ENCODE results near the gene SAP30L. TPM values are rescaled to one million over a fixed set of nuclear protein-coding genes. Genes with fewer than 3 reads are reported as not detected.

SAP30L gene
- total RNA-seq, 1 experiment from 2014 or later: 54.6 TPM

DNA sequence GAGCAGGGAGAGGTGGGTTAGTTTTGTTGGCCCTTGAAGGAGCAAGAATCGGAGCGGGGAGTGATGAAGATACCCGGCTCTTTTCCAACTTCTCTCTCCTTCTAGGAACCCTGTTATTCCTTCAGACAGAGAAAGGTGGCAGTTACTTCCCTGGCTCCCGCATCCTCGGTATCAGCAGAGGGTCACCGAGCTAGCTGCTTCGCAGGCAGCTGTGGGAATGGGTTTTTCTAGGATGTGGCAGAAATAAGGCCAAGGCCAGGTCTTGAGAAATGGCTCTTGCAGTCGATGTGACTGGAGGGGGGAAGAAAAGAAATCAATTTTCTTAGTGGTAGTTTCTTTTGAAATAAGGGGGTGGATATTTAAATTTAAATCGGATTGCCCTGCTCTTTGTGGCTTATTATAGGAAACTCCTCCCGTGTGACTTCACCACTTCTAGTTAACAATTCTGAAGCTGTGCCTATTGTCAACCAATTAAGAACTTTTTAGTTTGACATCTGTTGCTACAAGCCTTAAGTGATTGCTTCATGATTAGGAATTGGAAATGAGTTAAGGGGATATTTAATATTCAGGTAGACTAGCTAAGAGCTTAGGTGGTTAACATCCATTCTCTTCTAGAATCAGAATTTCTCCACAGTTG, 1.4 kb downstream of the SAP30L start:
- CTCF ChIA-PET: no interaction called here
- H3K27me3 ChIP-seq (ENCODE audit: control insufficient read depth, insufficient read depth, low read length): no peaks in the 10 kb centered on the region
- POLR2A ChIA-PET: no interaction called here
- peaks cover 8% of the 10 kb centered on the region for H3K4me1 ChIP-seq (ENCODE audit: control insufficient read depth, insufficient read depth, low read length)
- intact Hi-C loops (cut with micrococcal nuclease; ENCODE audit: unreplicated experiment) (no loop called here), in situ Hi-C loops (cut with HindIII; ENCODE audit: low pct_unique_long_range_greater_than_20kb, low sequenced_read_pairs) (no loop called here)
- peak overlapping the region; percentile 11 for H3K27ac ChIP-seq (ENCODE audit: low read length)
- TF ChIP-seq SIN3A (IDR thresholded peaks at IDR 0.05; ENCODE audit: borderline replicate concordance, insufficient read depth, low read depth, low read length): no peak
- TF ChIP-seq, protein P1, sequence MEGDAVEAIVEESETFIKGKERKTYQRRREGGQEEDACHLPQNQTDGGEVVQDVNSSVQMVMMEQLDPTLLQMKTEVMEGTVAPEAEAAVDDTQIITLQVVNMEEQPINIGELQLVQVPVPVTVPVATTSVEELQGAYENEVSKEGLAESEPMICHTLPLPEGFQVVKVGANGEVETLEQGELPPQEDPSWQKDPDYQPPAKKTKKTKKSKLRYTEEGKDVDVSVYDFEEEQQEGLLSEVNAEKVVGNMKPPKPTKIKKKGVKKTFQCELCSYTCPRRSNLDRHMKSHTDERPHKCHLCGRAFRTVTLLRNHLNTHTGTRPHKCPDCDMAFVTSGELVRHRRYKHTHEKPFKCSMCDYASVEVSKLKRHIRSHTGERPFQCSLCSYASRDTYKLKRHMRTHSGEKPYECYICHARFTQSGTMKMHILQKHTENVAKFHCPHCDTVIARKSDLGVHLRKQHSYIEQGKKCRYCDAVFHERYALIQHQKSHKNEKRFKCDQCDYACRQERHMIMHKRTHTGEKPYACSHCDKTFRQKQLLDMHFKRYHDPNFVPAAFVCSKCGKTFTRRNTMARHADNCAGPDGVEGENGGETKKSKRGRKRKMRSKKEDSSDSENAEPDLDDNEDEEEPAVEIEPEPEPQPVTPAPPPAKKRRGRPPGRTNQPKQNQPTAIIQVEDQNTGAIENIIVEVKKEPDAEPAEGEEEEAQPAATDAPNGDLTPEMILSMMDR (IDR thresholded peaks at IDR 0.05): no peak
- no peak for TF ChIP-seq TCF7L2 (IDR thresholded peaks at IDR 0.05; ENCODE audit: low read depth, low read length)
- TF ChIP-seq POLR2AphosphoS5 (IDR thresholded peaks at IDR 0.05; ENCODE audit: low read depth, low read length): no peak
- TF ChIP-seq, protein P2, sequence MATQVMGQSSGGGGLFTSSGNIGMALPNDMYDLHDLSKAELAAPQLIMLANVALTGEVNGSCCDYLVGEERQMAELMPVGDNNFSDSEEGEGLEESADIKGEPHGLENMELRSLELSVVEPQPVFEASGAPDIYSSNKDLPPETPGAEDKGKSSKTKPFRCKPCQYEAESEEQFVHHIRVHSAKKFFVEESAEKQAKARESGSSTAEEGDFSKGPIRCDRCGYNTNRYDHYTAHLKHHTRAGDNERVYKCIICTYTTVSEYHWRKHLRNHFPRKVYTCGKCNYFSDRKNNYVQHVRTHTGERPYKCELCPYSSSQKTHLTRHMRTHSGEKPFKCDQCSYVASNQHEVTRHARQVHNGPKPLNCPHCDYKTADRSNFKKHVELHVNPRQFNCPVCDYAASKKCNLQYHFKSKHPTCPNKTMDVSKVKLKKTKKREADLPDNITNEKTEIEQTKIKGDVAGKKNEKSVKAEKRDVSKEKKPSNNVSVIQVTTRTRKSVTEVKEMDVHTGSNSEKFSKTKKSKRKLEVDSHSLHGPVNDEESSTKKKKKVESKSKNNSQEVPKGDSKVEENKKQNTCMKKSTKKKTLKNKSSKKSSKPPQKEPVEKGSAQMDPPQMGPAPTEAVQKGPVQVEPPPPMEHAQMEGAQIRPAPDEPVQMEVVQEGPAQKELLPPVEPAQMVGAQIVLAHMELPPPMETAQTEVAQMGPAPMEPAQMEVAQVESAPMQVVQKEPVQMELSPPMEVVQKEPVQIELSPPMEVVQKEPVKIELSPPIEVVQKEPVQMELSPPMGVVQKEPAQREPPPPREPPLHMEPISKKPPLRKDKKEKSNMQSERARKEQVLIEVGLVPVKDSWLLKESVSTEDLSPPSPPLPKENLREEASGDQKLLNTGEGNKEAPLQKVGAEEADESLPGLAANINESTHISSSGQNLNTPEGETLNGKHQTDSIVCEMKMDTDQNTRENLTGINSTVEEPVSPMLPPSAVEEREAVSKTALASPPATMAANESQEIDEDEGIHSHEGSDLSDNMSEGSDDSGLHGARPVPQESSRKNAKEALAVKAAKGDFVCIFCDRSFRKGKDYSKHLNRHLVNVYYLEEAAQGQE (IDR thresholded peaks at IDR 0.05; ENCODE audit: insufficient read depth in 1 of 2, low read depth in 2 of 2, low read length in 1 of 2): no peak
- DNase-seq (ENCODE audit: low read depth, low spot score) (no peak), ATAC-seq (no peak)
- peak overlapping the region; percentile 94 to 97 for H3K4me3 ChIP-seq (ENCODE audit: low read depth in 2 of 2, low read length in 2 of 2)
- no peaks in the 10 kb centered on the region for H3K9me3 ChIP-seq (ENCODE audit: control insufficient read depth, insufficient read depth, low read depth, low read length)
- peaks cover 4% of the 10 kb centered on the region for H3K36me3 ChIP-seq (ENCODE audit: control insufficient read depth, insufficient read depth, low read length)
- TSS peak; percentile 78 for BruUV-seq (replicated peaks)

DNA sequence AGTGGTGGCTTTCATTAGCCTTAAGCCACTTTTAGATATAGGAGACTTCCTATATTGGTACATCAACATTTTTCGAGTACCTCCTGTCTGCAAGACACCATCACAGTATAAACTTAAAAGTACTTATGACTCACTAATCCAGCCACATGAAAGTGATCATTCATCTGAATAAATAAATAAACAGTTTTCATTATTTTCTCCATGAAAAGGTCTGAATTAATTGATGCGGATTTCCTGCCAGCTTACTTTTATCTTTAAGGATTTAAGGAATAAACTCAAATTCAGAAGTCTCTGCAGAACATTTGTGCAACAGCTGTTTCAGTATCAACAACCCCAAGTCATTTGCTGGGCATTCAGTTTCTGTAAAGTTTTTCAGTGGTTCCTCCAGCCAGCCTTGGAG, 4.0 kb downstream of the SAP30L start:
- TF ChIP-seq, protein P1 (IDR thresholded peaks at IDR 0.05): no peak
- no peak for TF ChIP-seq POLR2AphosphoS5 (IDR thresholded peaks at IDR 0.05; ENCODE audit: low read depth, low read length)
- no peak for TF ChIP-seq TCF7L2 (IDR thresholded peaks at IDR 0.05; ENCODE audit: low read depth, low read length)
- TF ChIP-seq, protein P2 (IDR thresholded peaks at IDR 0.05; ENCODE audit: insufficient read depth in 1 of 2, low read depth in 2 of 2, low read length in 1 of 2): no peak
- TF ChIP-seq SIN3A (IDR thresholded peaks at IDR 0.05; ENCODE audit: borderline replicate concordance, insufficient read depth, low read depth, low read length): no peak
- DNase-seq (ENCODE audit: low read depth, low spot score) (no peak), ATAC-seq (no peak)
- CTCF ChIA-PET: interaction anchor here (0.5 kb wide), 1 partner anchor 154 kb away, joined by 3 read pairs; no protein-coding TSS in a partner anchor
- in situ Hi-C loops (cut with HindIII; ENCODE audit: low pct_unique_long_range_greater_than_20kb, low sequenced_read_pairs) (no loop called here), intact Hi-C loops (cut with micrococcal nuclease; ENCODE audit: unreplicated experiment) (no loop called here)
- no peak overlapping the region for H3K4me3 ChIP-seq (ENCODE audit: low read depth in 2 of 2, low read length in 2 of 2)
- peaks cover 8% of the 10 kb centered on the region for H3K4me1 ChIP-seq (ENCODE audit: control insufficient read depth, insufficient read depth, low read length)
- H3K9me3 ChIP-seq (ENCODE audit: control insufficient read depth, insufficient read depth, low read depth, low read length): no peaks in the 10 kb centered on the region
- no peaks in the 10 kb centered on the region for H3K27me3 ChIP-seq (ENCODE audit: control insufficient read depth, insufficient read depth, low read length)
- no TSS peak for BruUV-seq (replicated peaks)
- POLR2A ChIA-PET: no interaction called here
- no peak overlapping the region for H3K27ac ChIP-seq (ENCODE audit: low read length)
- H3K36me3 ChIP-seq (ENCODE audit: control insufficient read depth, insufficient read depth, low read length): peaks cover 4% of the 10 kb centered on the region
